SK-N-SH treated with all-trans-retinoic acid at 6 μM for 48 hours (cell line): ENCODE data around the gene LPP.

Experiments used
- ESRRG ChIP-seq: fragments of 250-450 bp; sonication (Bioruptor Pico); IDR thresholded peaks from 2 replicates; pipeline ENCODE4 v1.6.1; 2021; ENCODE audit warnings: mild to moderate bottlenecking
- OSR1 ChIP-seq: fragments of 250-450 bp; sonication (Bioruptor Pico); IDR thresholded peaks from 2 replicates; pipeline ENCODE4 v1.8.0; 2022; ENCODE audit warnings: moderate library complexity, mild to moderate bottlenecking, inconsistent platforms
- PATZ1 ChIP-seq: fragments of 250-450 bp; sonication (Bioruptor Pico); IDR thresholded peaks from 2 replicates; pipeline ENCODE4 v1.8.0; 2020; ENCODE audit warnings: mild to moderate bottlenecking, moderate library complexity, borderline replicate concordance
- RARB ChIP-seq: fragments of 250-450 bp; sonication (Bioruptor Pico); IDR thresholded peaks from 2 replicates; pipeline ENCODE4 v1.8.0; 2021; ENCODE audit warnings: mild to moderate bottlenecking, moderate library complexity
- ZFP30 ChIP-seq: fragments of 450-650 bp; formaldehyde crosslinking; IDR thresholded peaks from 2 replicates; pipeline ENCODE4 v1.5.0; 2022; ENCODE audit warnings: mild to moderate bottlenecking, moderate library complexity
- ZNF565 ChIP-seq: fragments of 450-650 bp; formaldehyde crosslinking; conservative IDR thresholded peaks from 2 replicates; pipeline ENCODE4 v1.5.0; 2020; ENCODE audit warnings: low read depth, mild to moderate bottlenecking, moderate library complexity

- TF ChIP-seq ZFP30 (no peak), OSR1 (CRISPR knock-in tag) (no peak), PATZ1 (CRISPR knock-in tag) (no peak), RARB (CRISPR knock-in tag) (no peak), ESRRG (CRISPR knock-in tag) (no peak), ZNF565 (CRISPR knock-in tag) (no peak)
Measured at GRCh38 chr3:188539037-188539436, 385.1 kb downstream of the LPP start.
